Measurements from ENCODE around the gene ASTN2.

DNA sequence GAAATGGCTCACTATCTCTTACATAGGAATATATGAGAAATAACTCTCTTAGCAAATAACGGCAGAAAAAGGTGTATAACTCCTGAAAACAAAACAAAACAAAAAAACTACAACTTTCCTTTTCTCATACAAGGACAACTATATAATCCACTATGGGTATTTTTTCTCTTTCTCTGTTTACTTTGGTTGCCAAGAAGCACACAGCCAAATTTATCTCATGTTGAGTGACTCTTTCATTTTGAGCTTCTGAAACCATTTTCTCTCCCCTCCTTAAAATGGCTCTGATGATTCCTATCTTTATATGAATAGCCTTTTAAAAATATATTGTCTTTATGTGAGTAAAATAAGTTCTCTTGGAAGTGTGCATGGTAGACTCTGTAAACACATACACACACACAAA, 599.0 kb downstream of the ASTN2 start:
- TF ChIP-seq CTCF (IDR thresholded peaks at IDR 0.05): no peak
- no peak for TF ChIP-seq POLR2A (IDR thresholded peaks at IDR 0.05)

Measured in testis (tissue), 2 donors.